ENCODE measurements around the gene PPFIA1. TPM values are rescaled to one million over a fixed set of nuclear protein-coding genes. Genes with fewer than 3 reads are reported as not detected.

PPFIA1 gene
- total RNA-seq, 4 donors from 2014 or later = 46.3 to 51.5 (median 47.2) TPM

GRCh38 chr11:70422692-70423522 lies 152.4 kb downstream of the PPFIA1 start:
- no peak overlapping the region for H3K27ac ChIP-seq (replicated peaks in 1 of 4)
- H3K4me1 ChIP-seq = peaks cover 0 to 3% (median 0%) of the 10 kb centered on the region in 4 donors
- no peak for TF ChIP-seq EP300 (IDR thresholded peaks at IDR 0.05)
- TF ChIP-seq, protein P1, sequence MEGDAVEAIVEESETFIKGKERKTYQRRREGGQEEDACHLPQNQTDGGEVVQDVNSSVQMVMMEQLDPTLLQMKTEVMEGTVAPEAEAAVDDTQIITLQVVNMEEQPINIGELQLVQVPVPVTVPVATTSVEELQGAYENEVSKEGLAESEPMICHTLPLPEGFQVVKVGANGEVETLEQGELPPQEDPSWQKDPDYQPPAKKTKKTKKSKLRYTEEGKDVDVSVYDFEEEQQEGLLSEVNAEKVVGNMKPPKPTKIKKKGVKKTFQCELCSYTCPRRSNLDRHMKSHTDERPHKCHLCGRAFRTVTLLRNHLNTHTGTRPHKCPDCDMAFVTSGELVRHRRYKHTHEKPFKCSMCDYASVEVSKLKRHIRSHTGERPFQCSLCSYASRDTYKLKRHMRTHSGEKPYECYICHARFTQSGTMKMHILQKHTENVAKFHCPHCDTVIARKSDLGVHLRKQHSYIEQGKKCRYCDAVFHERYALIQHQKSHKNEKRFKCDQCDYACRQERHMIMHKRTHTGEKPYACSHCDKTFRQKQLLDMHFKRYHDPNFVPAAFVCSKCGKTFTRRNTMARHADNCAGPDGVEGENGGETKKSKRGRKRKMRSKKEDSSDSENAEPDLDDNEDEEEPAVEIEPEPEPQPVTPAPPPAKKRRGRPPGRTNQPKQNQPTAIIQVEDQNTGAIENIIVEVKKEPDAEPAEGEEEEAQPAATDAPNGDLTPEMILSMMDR (IDR thresholded peaks at IDR 0.05) = no peak
- 90% methylated on average over 23 of the region's 35 CpGs for WGBS
- no peak overlapping the region for H3K4me3 ChIP-seq
- intact Hi-C loops (cut with DNase I) = no loop called here
- H3K9me3 ChIP-seq = no peaks in the 10 kb centered on the region
- no peaks in the 10 kb centered on the region for H3K27me3 ChIP-seq
- no peak for DNase-seq (ENCODE audit: extremely low spot score)
- H3K36me3 ChIP-seq = peaks cover 64 to 100% (median 100%) of the 10 kb centered on the region in 4 donors

GRCh38 chr11:70423523-70424505 lies 153.3 kb downstream of the PPFIA1 start:
- Histone ChIP-seq H3K27ac (replicated peaks in 1 of 4) (no peak overlapping the region), H3K36me3 (peaks cover 60 to 99% (median 98%) of the 10 kb centered on the region in 4 donors)

DNA sequence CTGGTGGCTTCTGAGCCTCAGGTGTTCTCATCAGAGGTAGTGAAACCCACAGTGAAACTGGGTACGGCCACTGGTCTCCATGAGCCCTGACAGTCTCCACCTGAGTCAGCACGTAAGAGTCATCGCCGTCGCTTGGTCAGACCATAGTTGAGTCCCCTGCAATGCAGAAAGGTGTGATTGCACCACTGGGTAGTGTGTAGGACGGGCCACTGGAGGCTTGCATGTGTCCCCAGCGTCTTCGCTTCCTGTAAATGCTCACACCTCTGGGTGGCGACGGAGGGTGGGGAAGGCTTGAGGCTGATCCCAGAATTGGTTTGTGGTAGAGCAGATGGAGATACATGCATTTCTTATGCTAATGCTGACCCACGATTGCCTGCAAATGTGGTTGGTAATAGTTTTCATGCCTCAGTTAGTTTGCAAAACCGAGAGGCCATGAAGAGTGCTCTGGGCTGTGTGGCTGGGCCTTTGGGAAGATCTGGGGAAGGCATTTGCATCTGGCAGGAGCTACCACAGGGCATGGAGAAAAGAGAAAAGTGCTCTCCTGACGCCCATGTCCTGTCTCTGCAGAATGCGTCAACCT lies 154.4 kb downstream of the PPFIA1 start:
- H3K36me3 ChIP-seq = peaks cover 60 to 99% (median 98%) of the 10 kb centered on the region in 4 donors
- H3K4me3 ChIP-seq = no peak overlapping the region
- no peaks in the 10 kb centered on the region for H3K27me3 ChIP-seq
- no peak for DNase-seq (ENCODE audit: extremely low spot score)
- no peak for TF ChIP-seq EP300 (IDR thresholded peaks at IDR 0.05)
- WGBS = 85% methylated on average over 14 of the region's 14 CpGs
- no peaks in the 10 kb centered on the region for H3K9me3 ChIP-seq
- H3K27ac ChIP-seq (replicated peaks in 1 of 4) = no peak overlapping the region
- intact Hi-C loops (cut with DNase I) = no loop called here
- H3K4me1 ChIP-seq = peaks cover 0 to 3% (median 0%) of the 10 kb centered on the region in 4 donors

More at GRCh38 chr11:70423523-70424505, 153.3 kb downstream of the PPFIA1 start:
- TF ChIP-seq, protein P1 (IDR thresholded peaks at IDR 0.05) = no peak
- no peak for TF ChIP-seq EP300 (IDR thresholded peaks at IDR 0.05)
- TF ChIP-seq POLR2A (IDR thresholded peaks at IDR 0.05; ENCODE audit: low read depth) = no peak
- TF ChIP-seq POLR2AphosphoS5 (IDR thresholded peaks at IDR 0.05) = no peak
- no peak for DNase-seq (ENCODE audit: extremely low spot score)
- H3K27me3 ChIP-seq = no peaks in the 10 kb centered on the region
- intact Hi-C loops (cut with DNase I) = no loop called here
- no peaks in the 10 kb centered on the region for H3K9me3 ChIP-seq
- 86% methylated on average over 22 of the region's 34 CpGs for WGBS
- no peak overlapping the region for H3K4me3 ChIP-seq
- H3K4me1 ChIP-seq = peaks cover 0 to 3% (median 0%) of the 10 kb centered on the region in 4 donors

DNA sequence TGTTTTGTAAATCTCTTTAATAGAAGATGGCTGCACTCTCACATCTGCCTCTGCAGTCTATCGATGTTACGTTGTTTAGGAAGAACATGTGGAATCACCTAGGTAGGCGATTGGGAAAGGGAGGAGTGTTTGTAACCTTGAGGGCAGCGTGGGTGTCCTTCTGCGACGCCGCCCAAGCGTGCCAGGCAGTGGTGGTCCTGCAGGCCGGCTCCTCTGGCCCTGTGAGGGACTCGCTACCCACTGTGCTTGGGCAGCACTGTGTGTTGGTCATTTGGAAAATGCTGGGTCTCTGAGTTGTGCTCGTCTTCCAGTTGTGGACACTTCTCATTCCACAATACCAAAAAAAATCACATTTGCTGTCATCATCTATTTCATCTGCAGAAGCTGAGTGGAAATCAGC lies 156.9 kb downstream of the PPFIA1 start:
- no peak overlapping the region for H3K27ac ChIP-seq (replicated peaks in 1 of 4)
- H3K4me3 ChIP-seq = no peak overlapping the region
- 94% methylated on average over 11 of the region's 11 CpGs for WGBS
- peaks cover 60 to 99% (median 98%) of the 10 kb centered on the region in 4 donors for H3K36me3 ChIP-seq
- no peaks in the 10 kb centered on the region for H3K9me3 ChIP-seq
- peaks cover 0 to 3% (median 0%) of the 10 kb centered on the region in 4 donors for H3K4me1 ChIP-seq
- H3K27me3 ChIP-seq = no peaks in the 10 kb centered on the region
- TF ChIP-seq POLR2AphosphoS5 (IDR thresholded peaks at IDR 0.05) (no peak), POLR2A (IDR thresholded peaks at IDR 0.05; ENCODE audit: low read depth) (no peak), EP300 (IDR thresholded peaks at IDR 0.05) (no peak)
- TF ChIP-seq, protein P1 (IDR thresholded peaks at IDR 0.05) = no peak
- no peak for DNase-seq (ENCODE audit: extremely low spot score)
- intact Hi-C loops (cut with DNase I) = no loop called here
